Fibroblast of the aortic adventitia (primary cell): ENCODE data around the gene GARIN6. TPM values are rescaled to one million over a fixed set of nuclear protein-coding genes. Genes with fewer than 3 reads are reported as not detected.

ENCODE experiments used
- DNase-seq: peaks from one replicate; pipeline ENCODE4 v3.0.0-alpha.2; 2010; ENCODE audit warnings: low read depth
- H3K4me3 ChIP-seq: 2 replicates; pipeline ENCODE4 v1.5.1; 2011; ENCODE audit warnings: low read depth, mild to moderate bottlenecking, control low read depth, low read length, moderate library complexity
- total RNA-seq: library from RNA; depleted of rRNA; stranded (reverse); fragments of >200 nt; gene quantifications from 2 replicates; pipeline ENCODE4 v1.2.3, GENCODE V29; 2012; ENCODE audit warnings: low replicate concordance
- TF ChIP-seq, protein P1 (sequence below): IDR thresholded peaks from 2 replicates; pipeline ENCODE4 v1.5.1; 2011; ENCODE audit warnings: mild to moderate bottlenecking, low read length, control low read depth, inconsistent platforms; ENCODE audit not compliant: insufficient read depth

Gene GARIN6
- total RNA-seq, 1 donor, result not detected

DNA sequence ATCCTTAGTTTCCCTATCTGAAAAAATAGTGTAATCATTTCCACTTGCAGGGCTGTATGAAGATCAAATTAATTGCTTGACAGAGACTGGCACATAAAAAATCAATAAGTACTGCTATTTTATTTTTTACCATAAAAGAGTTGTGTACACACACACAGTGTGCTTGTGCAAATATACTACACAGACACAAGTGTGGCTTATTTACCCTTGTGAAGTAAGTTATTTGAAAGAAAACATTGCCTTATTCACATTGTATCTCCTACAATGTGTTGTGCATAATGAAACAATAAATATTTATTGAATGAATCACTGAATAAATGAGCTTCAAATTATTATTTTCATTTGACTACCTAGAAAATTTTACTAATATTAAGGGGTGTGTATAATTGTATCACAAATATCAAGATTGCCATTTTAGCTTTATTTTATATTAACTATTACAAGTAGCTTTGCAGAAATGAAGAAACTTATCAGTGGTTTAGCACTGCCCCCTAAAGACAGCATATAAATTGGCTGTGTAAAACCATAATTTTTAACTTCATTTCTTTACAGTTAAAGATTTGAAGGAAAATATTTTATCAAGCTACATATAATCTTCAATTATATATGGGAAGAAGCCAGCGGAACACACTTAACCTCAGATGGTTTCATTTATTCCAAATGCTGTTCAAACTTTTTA, 11.3 kb downstream of the GARIN6 start:
- DNase-seq, result no peak
- H3K4me3 ChIP-seq, result no peak overlapping the region
- TF ChIP-seq, protein P1, sequence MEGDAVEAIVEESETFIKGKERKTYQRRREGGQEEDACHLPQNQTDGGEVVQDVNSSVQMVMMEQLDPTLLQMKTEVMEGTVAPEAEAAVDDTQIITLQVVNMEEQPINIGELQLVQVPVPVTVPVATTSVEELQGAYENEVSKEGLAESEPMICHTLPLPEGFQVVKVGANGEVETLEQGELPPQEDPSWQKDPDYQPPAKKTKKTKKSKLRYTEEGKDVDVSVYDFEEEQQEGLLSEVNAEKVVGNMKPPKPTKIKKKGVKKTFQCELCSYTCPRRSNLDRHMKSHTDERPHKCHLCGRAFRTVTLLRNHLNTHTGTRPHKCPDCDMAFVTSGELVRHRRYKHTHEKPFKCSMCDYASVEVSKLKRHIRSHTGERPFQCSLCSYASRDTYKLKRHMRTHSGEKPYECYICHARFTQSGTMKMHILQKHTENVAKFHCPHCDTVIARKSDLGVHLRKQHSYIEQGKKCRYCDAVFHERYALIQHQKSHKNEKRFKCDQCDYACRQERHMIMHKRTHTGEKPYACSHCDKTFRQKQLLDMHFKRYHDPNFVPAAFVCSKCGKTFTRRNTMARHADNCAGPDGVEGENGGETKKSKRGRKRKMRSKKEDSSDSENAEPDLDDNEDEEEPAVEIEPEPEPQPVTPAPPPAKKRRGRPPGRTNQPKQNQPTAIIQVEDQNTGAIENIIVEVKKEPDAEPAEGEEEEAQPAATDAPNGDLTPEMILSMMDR, result no peak

GRCh38 chr12:99670635-99671034, 23.1 kb downstream of the GARIN6 start:
- no peak for DNase-seq
- TF ChIP-seq, protein P1, result no peak
- no peak overlapping the region for H3K4me3 ChIP-seq

DNA sequence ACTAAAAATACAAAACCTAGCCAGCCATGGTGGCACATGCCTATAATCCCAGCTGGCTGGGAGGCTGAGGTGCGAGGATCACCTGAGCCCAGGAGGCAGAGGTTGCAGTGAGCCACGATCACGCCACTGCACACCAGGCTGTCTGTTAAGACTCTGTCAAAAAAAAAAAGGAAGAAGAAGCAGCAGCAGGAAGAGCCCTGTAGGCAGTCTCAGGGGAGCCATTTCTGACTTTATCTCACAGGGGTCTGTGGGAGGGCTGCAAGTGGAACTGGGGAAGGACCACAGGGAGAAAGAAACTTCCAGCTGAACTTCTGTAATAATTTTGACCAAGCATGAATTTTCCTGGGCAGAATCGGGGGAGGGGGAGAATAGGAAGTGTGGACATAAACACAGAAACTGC, 32.7 kb downstream of the GARIN6 start:
- TF ChIP-seq, protein P1, result no peak
- H3K4me3 ChIP-seq, result no peak overlapping the region
- no peak for DNase-seq

DNA sequence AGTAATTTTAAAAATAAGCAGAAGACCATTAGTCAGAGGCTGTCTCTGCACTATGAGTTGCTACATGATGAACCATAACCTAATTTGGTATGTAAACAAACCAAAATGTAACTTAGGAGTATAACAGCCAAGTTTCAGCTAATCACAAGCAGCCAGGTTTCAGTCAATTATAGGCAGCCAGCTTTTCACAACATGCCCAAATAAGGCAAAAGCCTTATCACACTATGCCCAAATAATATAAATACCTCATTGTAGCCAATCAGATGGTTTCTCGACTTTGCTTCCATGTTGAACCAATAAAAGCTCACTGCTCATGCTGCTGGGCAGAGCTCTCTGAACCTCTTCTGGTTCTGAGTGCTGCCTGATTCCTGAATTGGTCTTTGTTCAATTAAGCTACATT, 38.6 kb downstream of the GARIN6 start:
- TF ChIP-seq, protein P1, result no peak
- no peak overlapping the region for H3K4me3 ChIP-seq
- DNase-seq, result no peak

GRCh38 chr12:99695050-99695449, 47.5 kb downstream of the GARIN6 start:
- TF ChIP-seq, protein P1, result no peak
- no peak overlapping the region for H3K4me3 ChIP-seq
- no peak for DNase-seq
